Measurements from ENCODE around the gene SCUBE3.

DNA sequence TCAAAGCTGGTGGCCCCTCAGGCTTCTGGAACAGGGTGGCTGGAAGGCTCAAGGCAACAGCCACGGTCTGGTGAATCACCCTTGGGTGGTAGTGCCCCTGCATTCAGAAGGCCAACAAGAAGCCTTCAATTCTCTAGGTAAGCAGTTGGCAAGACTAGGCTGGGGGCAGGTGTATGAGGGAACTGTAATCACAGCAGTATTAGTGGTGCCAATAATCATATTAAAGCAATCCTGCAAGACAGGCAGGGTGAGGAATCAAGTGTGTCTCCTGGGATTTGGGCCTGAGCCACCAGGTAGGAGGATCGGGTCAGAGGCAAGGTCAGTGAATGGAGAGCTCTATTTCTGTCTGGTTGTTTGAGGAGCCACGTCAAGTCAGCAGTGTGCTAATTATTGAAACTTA is 24.9 kb upstream of the SCUBE3 start:
- TF ChIP-seq, protein P1, sequence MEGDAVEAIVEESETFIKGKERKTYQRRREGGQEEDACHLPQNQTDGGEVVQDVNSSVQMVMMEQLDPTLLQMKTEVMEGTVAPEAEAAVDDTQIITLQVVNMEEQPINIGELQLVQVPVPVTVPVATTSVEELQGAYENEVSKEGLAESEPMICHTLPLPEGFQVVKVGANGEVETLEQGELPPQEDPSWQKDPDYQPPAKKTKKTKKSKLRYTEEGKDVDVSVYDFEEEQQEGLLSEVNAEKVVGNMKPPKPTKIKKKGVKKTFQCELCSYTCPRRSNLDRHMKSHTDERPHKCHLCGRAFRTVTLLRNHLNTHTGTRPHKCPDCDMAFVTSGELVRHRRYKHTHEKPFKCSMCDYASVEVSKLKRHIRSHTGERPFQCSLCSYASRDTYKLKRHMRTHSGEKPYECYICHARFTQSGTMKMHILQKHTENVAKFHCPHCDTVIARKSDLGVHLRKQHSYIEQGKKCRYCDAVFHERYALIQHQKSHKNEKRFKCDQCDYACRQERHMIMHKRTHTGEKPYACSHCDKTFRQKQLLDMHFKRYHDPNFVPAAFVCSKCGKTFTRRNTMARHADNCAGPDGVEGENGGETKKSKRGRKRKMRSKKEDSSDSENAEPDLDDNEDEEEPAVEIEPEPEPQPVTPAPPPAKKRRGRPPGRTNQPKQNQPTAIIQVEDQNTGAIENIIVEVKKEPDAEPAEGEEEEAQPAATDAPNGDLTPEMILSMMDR (conservative IDR thresholded peaks at IDR 0.05; ENCODE audit: low read length), result no peak
- TF ChIP-seq EZH2phosphoT487 (IDR thresholded peaks at IDR 0.05; ENCODE audit: borderline replicate concordance), result no peak
